ENCODE data around the gene SLC25A39.
"Not testable (repeated sequence)": the region's sequence is repeated elsewhere in the genome, so short reads cannot be mapped to it uniquely, and the experiment has no call there.

SLC25A39 gene

DNA sequence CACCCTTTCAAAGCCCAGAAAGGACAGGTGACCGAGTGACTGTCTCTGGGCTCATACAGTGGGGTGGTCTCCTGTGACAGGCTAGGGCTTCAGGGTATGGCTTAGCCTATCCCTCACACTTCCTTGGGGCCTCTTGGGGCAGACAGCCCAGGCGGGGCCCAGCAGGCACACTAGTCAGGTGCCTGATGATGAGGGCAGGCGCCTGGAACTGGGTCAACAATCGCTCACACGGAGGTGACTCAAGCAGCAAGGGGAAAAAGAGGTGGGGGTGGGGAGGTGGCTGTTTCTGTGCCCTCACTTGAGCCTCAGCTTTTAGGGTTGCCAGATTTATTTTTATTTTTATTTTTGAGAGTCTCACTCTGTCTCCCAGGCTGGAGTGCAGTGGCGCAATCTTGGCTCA lies 14.1 kb upstream of the SLC25A39 start:
- no peak for DNase-seq (ENCODE audit: extremely low read depth, low read depth)
- TF ChIP-seq CTCF (IDR thresholded peaks at IDR 0.05; ENCODE audit: low read depth, low read length, missing control alignments) = no peak
- no peak overlapping the region for H3K4me3 ChIP-seq (replicated peaks; ENCODE audit: low read depth, low read length)

- no peak for DNase-seq (ENCODE audit: extremely low read depth, low read depth)
- TF ChIP-seq CTCF (IDR thresholded peaks at IDR 0.05; ENCODE audit: low read depth, low read length, missing control alignments) = no peak
- no peak overlapping the region for H3K4me3 ChIP-seq (replicated peaks; ENCODE audit: low read depth, low read length)
These were observed 11.3 kb upstream of the SLC25A39 start for GRCh38 chr17:44335968-44336367.

- no peak for DNase-seq (ENCODE audit: extremely low read depth, low read depth)
- no peak overlapping the region for H3K4me3 ChIP-seq (replicated peaks; ENCODE audit: low read depth, low read length)
- no peak for TF ChIP-seq CTCF (IDR thresholded peaks at IDR 0.05; ENCODE audit: low read depth, low read length, missing control alignments)
These were observed 10.9 kb upstream of the SLC25A39 start for GRCh38 chr17:44335564-44335963.

DNA sequence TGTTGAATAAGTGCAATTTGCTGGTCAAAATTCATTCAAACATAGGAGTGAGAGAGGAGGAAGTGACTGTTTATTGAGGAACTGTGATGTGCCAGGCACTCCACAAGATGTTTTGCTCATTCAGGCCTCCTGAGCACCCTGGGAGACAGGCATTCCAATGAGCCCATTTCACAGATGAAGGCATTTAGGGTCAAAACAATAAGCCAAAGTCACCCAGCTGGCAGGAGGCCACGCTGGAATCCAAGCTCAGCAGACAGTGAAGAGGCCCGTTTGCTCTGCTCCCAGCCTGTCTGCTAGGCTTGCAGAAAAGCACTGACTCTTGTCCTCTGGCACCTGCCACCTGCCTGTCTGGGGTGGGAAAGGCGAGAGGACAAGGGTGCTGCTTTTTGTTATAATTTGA lies 10.1 kb upstream of the SLC25A39 start:
- no peak overlapping the region for H3K4me3 ChIP-seq (replicated peaks; ENCODE audit: low read depth, low read length)

DNA sequence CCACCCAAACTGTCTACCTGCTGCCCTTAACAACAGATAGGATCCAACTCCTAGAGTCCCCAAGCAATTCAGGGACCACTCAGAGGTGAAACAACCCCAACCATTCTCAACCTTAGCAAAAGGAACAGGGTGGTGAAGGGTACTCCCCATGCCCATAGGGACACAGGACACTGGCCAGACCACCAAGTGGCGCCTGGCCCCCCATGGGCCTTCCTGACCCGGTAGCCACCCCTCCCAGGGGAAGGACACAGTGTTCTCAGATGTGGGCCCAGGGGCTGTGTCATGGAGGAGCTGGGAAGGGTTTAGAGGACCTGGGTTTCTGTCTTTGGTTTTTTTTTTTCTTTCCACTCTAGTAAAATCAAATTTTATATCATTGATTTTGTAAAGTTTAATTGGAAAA lies 9.7 kb upstream of the SLC25A39 start:
- DNase-seq (ENCODE audit: extremely low read depth, low read depth) = no peak
- no peak for TF ChIP-seq CTCF (IDR thresholded peaks at IDR 0.05; ENCODE audit: low read depth, low read length, missing control alignments)
- H3K4me3 ChIP-seq (replicated peaks; ENCODE audit: low read depth, low read length) = no peak overlapping the region

More for the DNA sequence above, 10.1 kb upstream of the SLC25A39 start:
- no peak for TF ChIP-seq CTCF (IDR thresholded peaks at IDR 0.05; ENCODE audit: low read depth, low read length, missing control alignments)
- no peak for DNase-seq (ENCODE audit: extremely low read depth, low read depth)

- DNase-seq (ENCODE audit: extremely low read depth, low read depth) = no peak
- H3K4me3 ChIP-seq (replicated peaks; ENCODE audit: low read depth, low read length) = no peak overlapping the region
- no peak for TF ChIP-seq CTCF (IDR thresholded peaks at IDR 0.05; ENCODE audit: low read depth, low read length, missing control alignments)
These were observed 8.7 kb upstream of the SLC25A39 start for GRCh38 chr17:44333371-44333770.

DNA sequence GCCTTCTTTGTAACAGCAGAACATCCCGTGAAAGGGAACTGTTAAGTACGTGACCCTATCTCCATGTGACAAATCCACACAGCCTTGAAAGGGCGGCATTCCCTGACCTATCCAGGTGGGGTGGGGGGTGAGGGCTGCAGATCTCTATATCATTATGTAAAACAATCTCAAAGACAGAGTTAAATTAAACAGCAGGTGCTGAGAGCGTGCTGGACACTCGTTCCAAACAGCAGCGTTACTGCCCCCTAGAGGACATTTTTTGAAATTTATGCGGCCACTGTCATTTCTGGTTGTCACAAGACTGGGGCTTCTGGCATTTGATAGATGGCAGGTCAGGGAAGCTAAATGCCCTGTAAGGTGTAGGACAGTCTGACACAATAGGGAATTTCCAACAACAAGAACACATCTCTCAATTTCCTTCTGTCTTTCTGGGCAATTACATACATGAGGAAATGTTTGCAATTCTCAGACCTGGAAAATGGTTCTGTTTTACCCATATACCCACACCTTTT lies 6.7 kb upstream of the SLC25A39 start:
- TF ChIP-seq CTCF (IDR thresholded peaks at IDR 0.05; ENCODE audit: low read depth, low read length, missing control alignments) = peak; percentile 79
- peak; percentile 71 for DNase-seq (ENCODE audit: extremely low read depth, low read depth)
- H3K4me3 ChIP-seq (replicated peaks; ENCODE audit: low read depth, low read length) = no peak overlapping the region

GRCh38 chr17:44330263-44330662 lies 5.6 kb upstream of the SLC25A39 start:
- DNase-seq (ENCODE audit: extremely low read depth, low read depth); H3K4me3 ChIP-seq (replicated peaks; ENCODE audit: low read depth, low read length): not testable (repeated sequence)

- not testable (repeated sequence) for H3K4me3 ChIP-seq (replicated peaks; ENCODE audit: low read depth, low read length); DNase-seq (ENCODE audit: extremely low read depth, low read depth)
These were observed 4.9 kb upstream of the SLC25A39 start for GRCh38 chr17:44329516-44329915.
